Mucosa of stomach (tissue), 1 donor: ENCODE data around the gene CTDSPL2.
"Not testable (repeated sequence)": the region's sequence is repeated elsewhere in the genome, so short reads cannot be mapped to it uniquely, and the experiment has no call there.

ENCODE experiments used
- H3K27me3 ChIP-seq: one replicate; pipeline ENCODE4 v1.7.0; 2013; ENCODE audit warnings: mild to moderate bottlenecking, low read length; ENCODE audit not compliant: control insufficient read depth, insufficient read depth
- H3K36me3 ChIP-seq: one replicate; pipeline ENCODE4 v1.7.0; 2013; ENCODE audit warnings: low read length; ENCODE audit not compliant: control insufficient read depth, insufficient read depth
- H3K4me1 ChIP-seq: one replicate; pipeline ENCODE4 v1.7.0; 2013; ENCODE audit warnings: mild to moderate bottlenecking, low read length; ENCODE audit not compliant: control insufficient read depth, insufficient read depth
- H3K4me3 ChIP-seq: one replicate; pipeline ENCODE4 v1.7.0; 2013; ENCODE audit warnings: low read length
- H3K9ac ChIP-seq: one replicate; pipeline ENCODE4 v1.7.0; 2013; ENCODE audit warnings: mild to moderate bottlenecking, low read length, moderate library complexity
- H3K9me3 ChIP-seq: one replicate; pipeline ENCODE4 v1.7.0; 2013; ENCODE audit warnings: mild to moderate bottlenecking, low read length, moderate library complexity; ENCODE audit not compliant: control insufficient read depth
- donor health status: Pancreatic carcinoma.

The CTDSPL2 gene

DNA sequence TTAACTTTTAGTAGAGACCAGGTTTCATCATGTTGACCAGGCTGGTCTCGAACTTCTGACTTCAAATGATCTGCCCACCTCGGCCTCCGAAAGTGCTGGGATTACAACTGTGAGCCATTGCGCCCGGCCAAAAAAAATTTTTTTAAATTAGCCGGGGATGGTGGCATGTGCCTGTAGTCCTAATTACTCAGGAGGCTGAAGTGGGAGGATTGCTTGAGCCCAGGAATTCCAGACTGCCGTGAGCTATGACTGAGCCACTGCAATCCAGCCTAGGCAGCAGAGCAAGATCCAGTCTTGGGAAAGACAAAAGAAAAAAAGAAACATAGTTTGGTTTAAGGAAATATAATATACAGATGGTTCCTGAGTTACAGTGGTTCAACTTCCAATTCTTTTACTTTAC, 64.6 kb downstream of the CTDSPL2 start:
- peaks cover 4% of the 10 kb centered on the region for H3K36me3 ChIP-seq

GRCh38 chr15:44492672-44493071, 65.2 kb downstream of the CTDSPL2 start:
- Histone ChIP-seq H3K9ac (no peak overlapping the region), H3K27me3 (no peaks in the 10 kb centered on the region), H3K9me3 (no peaks in the 10 kb centered on the region), H3K4me3 (no peak overlapping the region), H3K36me3 (no peaks in the 10 kb centered on the region), H3K4me1 (no peaks in the 10 kb centered on the region)

More for the DNA sequence above, 64.6 kb downstream of the CTDSPL2 start:
- Histone ChIP-seq H3K9ac (no peak overlapping the region), H3K9me3 (no peaks in the 10 kb centered on the region), H3K27me3 (no peaks in the 10 kb centered on the region), H3K4me3 (no peak overlapping the region), H3K4me1 (no peaks in the 10 kb centered on the region)

- no peaks in the 10 kb centered on the region for H3K4me1 ChIP-seq
- no peak overlapping the region for H3K4me3 ChIP-seq
- H3K36me3 ChIP-seq = no peaks in the 10 kb centered on the region
- H3K9ac ChIP-seq = no peak overlapping the region
- H3K27me3 ChIP-seq = no peaks in the 10 kb centered on the region
- H3K9me3 ChIP-seq = no peaks in the 10 kb centered on the region
These were observed 68.1 kb downstream of the CTDSPL2 start for GRCh38 chr15:44495562-44495961.

GRCh38 chr15:44500555-44500954, 73.1 kb downstream of the CTDSPL2 start:
- no peaks in the 10 kb centered on the region for H3K4me1 ChIP-seq
- no peaks in the 10 kb centered on the region for H3K36me3 ChIP-seq
- H3K4me3 ChIP-seq = no peak overlapping the region
- H3K27me3 ChIP-seq = no peaks in the 10 kb centered on the region
- no peak overlapping the region for H3K9ac ChIP-seq
- H3K9me3 ChIP-seq = no peaks in the 10 kb centered on the region

- no peaks in the 10 kb centered on the region for H3K9me3 ChIP-seq
- H3K4me1 ChIP-seq = no peaks in the 10 kb centered on the region
- no peak overlapping the region for H3K4me3 ChIP-seq
- no peaks in the 10 kb centered on the region for H3K36me3 ChIP-seq
- H3K27me3 ChIP-seq = no peaks in the 10 kb centered on the region
- H3K9ac ChIP-seq = no peak overlapping the region
These were observed 74.4 kb downstream of the CTDSPL2 start for GRCh38 chr15:44501768-44502366.

GRCh38 chr15:44516436-44516835, 89.0 kb downstream of the CTDSPL2 start:
- no peaks in the 10 kb centered on the region for H3K4me1 ChIP-seq
- no peak overlapping the region for H3K9ac ChIP-seq
- no peaks in the 10 kb centered on the region for H3K9me3 ChIP-seq
- no peaks in the 10 kb centered on the region for H3K27me3 ChIP-seq
- H3K4me3 ChIP-seq = no peak overlapping the region
- no peaks in the 10 kb centered on the region for H3K36me3 ChIP-seq

DNA sequence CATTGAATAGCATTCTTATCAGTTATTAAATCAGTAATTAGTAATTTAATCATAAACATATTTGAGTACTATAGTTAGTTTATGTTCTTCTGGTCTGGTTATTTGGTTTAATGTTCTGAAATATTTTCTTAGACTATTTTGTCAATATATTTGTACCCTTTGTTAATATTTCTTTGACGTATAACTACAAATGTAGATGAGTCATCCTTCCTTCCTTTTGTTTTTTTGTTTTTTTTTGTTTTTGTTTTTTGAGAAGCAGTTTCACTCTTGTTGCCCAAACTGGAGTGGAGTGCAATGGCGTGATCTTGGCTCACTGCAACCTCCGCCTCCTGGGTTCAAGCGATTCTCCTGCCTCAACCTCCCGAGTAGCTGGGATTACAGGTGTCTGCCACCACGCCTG, 92.1 kb downstream of the CTDSPL2 start:
- no peaks in the 10 kb centered on the region for H3K27me3 ChIP-seq
- no peaks in the 10 kb centered on the region for H3K36me3 ChIP-seq
- no peaks in the 10 kb centered on the region for H3K9me3 ChIP-seq
- H3K9ac ChIP-seq = no peak overlapping the region
- no peaks in the 10 kb centered on the region for H3K4me1 ChIP-seq
- H3K4me3 ChIP-seq = no peak overlapping the region

- Histone ChIP-seq H3K36me3 (no peaks in the 10 kb centered on the region), H3K4me3 (no peak overlapping the region), H3K9me3 (no peaks in the 10 kb centered on the region), H3K9ac (no peak overlapping the region), H3K4me1 (no peaks in the 10 kb centered on the region), H3K27me3 (no peaks in the 10 kb centered on the region)
These were observed 97.6 kb downstream of the CTDSPL2 start for GRCh38 chr15:44525018-44525417.

GRCh38 chr15:44527241-44527640, 99.8 kb downstream of the CTDSPL2 start:
- H3K27me3 ChIP-seq = no peaks in the 10 kb centered on the region
- H3K9ac ChIP-seq = no peak overlapping the region
- H3K9me3 ChIP-seq = no peaks in the 10 kb centered on the region
- no peaks in the 10 kb centered on the region for H3K36me3 ChIP-seq
- no peak overlapping the region for H3K4me3 ChIP-seq
- no peaks in the 10 kb centered on the region for H3K4me1 ChIP-seq

- H3K27me3 ChIP-seq = no peaks in the 10 kb centered on the region
- H3K9me3 ChIP-seq = no peaks in the 10 kb centered on the region
- no peak overlapping the region for H3K4me3 ChIP-seq
- no peak overlapping the region for H3K9ac ChIP-seq
- H3K4me1 ChIP-seq = no peaks in the 10 kb centered on the region
- no peaks in the 10 kb centered on the region for H3K36me3 ChIP-seq
These were observed 102.6 kb downstream of the CTDSPL2 start for GRCh38 chr15:44529864-44530604.

GRCh38 chr15:44530653-44531052, 103.2 kb downstream of the CTDSPL2 start:
- Histone ChIP-seq H3K4me1 (peaks cover 5% of the 10 kb centered on the region), H3K4me3 (no peak overlapping the region), H3K27me3 (no peaks in the 10 kb centered on the region), H3K9me3 (no peaks in the 10 kb centered on the region), H3K9ac (no peak overlapping the region), H3K36me3 (no peaks in the 10 kb centered on the region)

GRCh38 chr15:44532275-44532674, 104.8 kb downstream of the CTDSPL2 start:
- H3K9ac ChIP-seq, H3K36me3 ChIP-seq, H3K9me3 ChIP-seq, H3K27me3 ChIP-seq, H3K4me1 ChIP-seq, H3K4me3 ChIP-seq: not testable (repeated sequence)
